ENCODE data around the gene RPL38. TPM values are rescaled to one million over a fixed set of nuclear protein-coding genes. Genes with fewer than 3 reads are reported as not detected.

RPL38 gene
- total and polyA plus RNA-seq, 2 of the 4 experiments (the other 2 are of a cell fraction): 111 to 527 TPM

- TF ChIP-seq RFX5 (IDR thresholded peaks at IDR 0.05; ENCODE audit: low read depth, low read length) (no peak), BHLHE40 (IDR thresholded peaks at IDR 0.05; ENCODE audit: low read depth, low read length) (no peak), MAFK (IDR thresholded peaks at IDR 0.05; ENCODE audit: low read depth, low read length) (no peak), ELK1 (IDR thresholded peaks at IDR 0.05; ENCODE audit: borderline replicate concordance, low read depth, low read length) (no peak), FOS (IDR thresholded peaks at IDR 0.05; ENCODE audit: low read depth, low read length) (no peak), USF2 (IDR thresholded peaks at IDR 0.05; ENCODE audit: low read depth, low read length) (no peak), POLR2A (IDR thresholded peaks at IDR 0.05; ENCODE audit: low read depth, low read length) (no peak)
- H4K20me1 ChIP-seq (ENCODE audit: insufficient read depth, low read length): no peaks in the 10 kb centered on the region
- H4K8ac ChIP-seq (ENCODE audit: low read depth in 2 of 2, low read length in 2 of 2): no peak overlapping the region
- H2BK20ac ChIP-seq (ENCODE audit: low read depth, low read length): no peak overlapping the region
- no peak overlapping the region for H3K56ac ChIP-seq (ENCODE audit: extremely low read depth, insufficient read depth, low read length)
- no peak for DNase-seq
- H3K4ac ChIP-seq (ENCODE audit: low read depth, low read length): no peak overlapping the region
- H3K4me2 ChIP-seq (ENCODE audit: low read depth, low read length): no peak overlapping the region
- no peak overlapping the region for H3K4me3 ChIP-seq (ENCODE audit: insufficient read depth, low read depth, low read length)
- intact Hi-C loops (cut with micrococcal nuclease) (no loop called here), in situ Hi-C loops (cut with MboI; ENCODE audit: low sequenced_read_pairs) (no loop called here), dilution Hi-C loops (cut with HindIII; ENCODE audit: low sequenced_read_pairs, unreplicated experiment) (no loop called here)
- H3K9me3 ChIP-seq (ENCODE audit: control insufficient read depth, insufficient read depth, low read length): peaks cover 13% of the 10 kb centered on the region
- no peak overlapping the region for H2BK15ac ChIP-seq (ENCODE audit: low read depth, low read length)
- H3K9me1 ChIP-seq (ENCODE audit: insufficient read depth, low read length): no peaks in the 10 kb centered on the region
- no peak overlapping the region for H2AK9ac ChIP-seq (replicated peaks; ENCODE audit: low read depth, low read length, poor library complexity)
- H3K27me3 ChIP-seq (ENCODE audit: control insufficient read depth, insufficient read depth, low read length): no peaks in the 10 kb centered on the region
- H3K27ac ChIP-seq (ENCODE audit: insufficient read depth, low read length): no peak overlapping the region
- no peaks in the 10 kb centered on the region for H3K79me1 ChIP-seq (ENCODE audit: low read depth in 1 of 2, low read length in 2 of 2)
- no peaks in the 10 kb centered on the region for H3K36me3 ChIP-seq (ENCODE audit: control insufficient read depth, insufficient read depth, low read length)
- no peak overlapping the region for H4K91ac ChIP-seq (ENCODE audit: insufficient read depth, low read depth, low read length)
- no peaks in the 10 kb centered on the region for H3K4me1 ChIP-seq (ENCODE audit: control insufficient read depth, insufficient read depth, low read length)
- ChIA-PET POLR2A (ENCODE audit: unreplicated experiment) (no interaction called here), CTCF (no interaction called here)
- H3K9ac ChIP-seq (ENCODE audit: low read depth, low read length): no peak overlapping the region
- ATAC-seq (ENCODE audit: low read depth): no peak
- 54% methylated on average over 5 of the region's 11 CpGs; no CpG with 5 or more reads in 1 of the 2 experiments for WGBS, 2 experiments (ENCODE audit: extremely low coverage in 2 of 2, insufficient read length in 1 of 2)
- H2AK5ac ChIP-seq (ENCODE audit: low read depth, low read length): no peak overlapping the region
- H3K18ac ChIP-seq (ENCODE audit: low read depth, low read length): no peak overlapping the region
- no peak overlapping the region for H4K5ac ChIP-seq (ENCODE audit: low read depth, low read length)
- BruUV-seq (replicated peaks): no TSS peak
- no peak overlapping the region for H2BK120ac ChIP-seq (ENCODE audit: low read depth, low read length)
- H2AFZ ChIP-seq (replicated peaks; ENCODE audit: low read length, poor library complexity): no peak overlapping the region
- no peak overlapping the region for H3K14ac ChIP-seq (replicated peaks; ENCODE audit: low read depth, low read length)
- H3K23ac ChIP-seq (ENCODE audit: low read depth, low read length): no peak overlapping the region
- no peak overlapping the region for H2BK5ac ChIP-seq (ENCODE audit: low read depth, low read length, poor library complexity, severe bottlenecking)
Observed at GRCh38 chr17:74163271-74163821, 40.1 kb upstream of the RPL38 start.
